ENCODE measurements around the gene ABO. TPM values are rescaled to one million over a fixed set of nuclear protein-coding genes. Genes with fewer than 3 reads are reported as not detected.
"Not testable (repeated sequence)": the region's sequence is repeated elsewhere in the genome, so short reads cannot be mapped to it uniquely, and the experiment has no call there.

The ABO gene
- polyA plus RNA-seq (ENCODE audit: insufficient read length), result 19.1 TPM
- long read RNA-seq, donor 1, full-length matches to known transcripts, result 1 of 1 reads
- long read RNA-seq, donor 1, partial matches to known transcripts, result 0 of 1 reads
- long read RNA-seq, donor 1, other reads (novel, unspliced or antisense), result 0 of 1 reads
- long read RNA-seq, donor 2, partial matches to known transcripts, result 5 of 13 reads
- long read RNA-seq, donor 2, other reads (novel, unspliced or antisense), result 7 of 13 reads
- long read RNA-seq, donor 3, full-length matches to known transcripts, result 1 of 1 reads
- long read RNA-seq, donor 3, partial matches to known transcripts, result 0 of 1 reads
- long read RNA-seq, donor 3, other reads (novel, unspliced or antisense), result 0 of 1 reads
- long read RNA-seq, donor 4, result 0 reads
- long read RNA-seq, donor 5, full-length matches to known transcripts, result 2 of 2 reads
- long read RNA-seq, donor 5, partial matches to known transcripts, result 0 of 2 reads
- long read RNA-seq, donor 5, other reads (novel, unspliced or antisense), result 0 of 2 reads
- long read RNA-seq, donor 6, full-length matches to known transcripts, result 1 of 1 reads
- long read RNA-seq, donor 6, partial matches to known transcripts, result 0 of 1 reads
- long read RNA-seq, donor 6, other reads (novel, unspliced or antisense), result 0 of 1 reads
- long read RNA-seq, donor 7, result 0 reads
- long read RNA-seq, donor 8, full-length matches to known transcripts, result 2 of 7 reads
- long read RNA-seq, donor 8, partial matches to known transcripts, result 5 of 7 reads
- long read RNA-seq, donor 8, other reads (novel, unspliced or antisense), result 0 of 7 reads

GRCh38 chr9:133275105-133276000 lies at the start of gene ABO:
TSS of gene ABO (minus strand) at chr9:133275201.
- DNase-seq, result no peak

GRCh38 chr9:133323991-133324703 lies 49.1 kb upstream of the ABO start:
- DNase-seq, result no peak

- no peak for DNase-seq
Measured at GRCh38 chr9:133323211-133323610, 48.2 kb upstream of the ABO start.

GRCh38 chr9:133322701-133323100 lies 47.7 kb upstream of the ABO start:
- DNase-seq, result no peak

GRCh38 chr9:133321411-133321935 lies 46.5 kb upstream of the ABO start:
- no peak for DNase-seq

GRCh38 chr9:133320421-133320881 lies 45.5 kb upstream of the ABO start:
- DNase-seq, result no peak

- not testable (repeated sequence) for DNase-seq
Measured at GRCh38 chr9:133317551-133317950, 42.5 kb upstream of the ABO start.

- no peak for DNase-seq
Measured at GRCh38 chr9:133315997-133316396, 41.0 kb upstream of the ABO start.

GRCh38 chr9:133309608-133310007 lies 34.6 kb upstream of the ABO start:
- DNase-seq, result no peak

GRCh38 chr9:133307301-133307700 lies 32.3 kb upstream of the ABO start:
- DNase-seq, result no peak

- DNase-seq, result no peak
Measured at GRCh38 chr9:133306242-133307204, 31.5 kb upstream of the ABO start.

GRCh38 chr9:133305731-133306130 lies 30.7 kb upstream of the ABO start:
- DNase-seq, result no peak

GRCh38 chr9:133304477-133305377 lies 29.7 kb upstream of the ABO start:
- DNase-seq, result no peak

- no peak for DNase-seq
Measured at GRCh38 chr9:133304158-133304470, 29.1 kb upstream of the ABO start.

- DNase-seq, result no peak
Measured at GRCh38 chr9:133303266-133304157, 28.5 kb upstream of the ABO start.

- no peak for DNase-seq
Measured at GRCh38 chr9:133301253-133302230, 26.5 kb upstream of the ABO start.

- DNase-seq, result not testable (repeated sequence)
Measured at GRCh38 chr9:133299996-133300395, 25.0 kb upstream of the ABO start.
